Uterus (tissue), 4 donors: ENCODE results near the gene RPS18. TPM values are rescaled to one million over a fixed set of nuclear protein-coding genes. Genes with fewer than 3 reads are reported as not detected.

Experiments used
- DNase-seq, 2 donors: peaks; one replicate each; pipeline ENCODE4 v3.0.0-alpha.2; 2019 to 2020
- H3K27ac ChIP-seq, 2 donors: fragments of 200-600 bp; sonication (generic); 1 replicate in 1 of 2; 2 replicates in 1 of 2; pipeline ENCODE4 v1.5.1; 2016 to 2018
- H3K27me3 ChIP-seq, 2 donors: fragments of 200-600 bp; sonication (generic); one replicate each; pipeline ENCODE4 v1.5.1; 2018 to 2019; ENCODE audit warnings: control low read depth in 1 of 2
- H3K36me3 ChIP-seq, 2 donors: fragments of 200-600 bp; sonication (generic); one replicate each; pipeline ENCODE4 v1.5.1; 2019; ENCODE audit warnings: control low read depth in 1 of 2
- H3K4me1 ChIP-seq, 2 donors: fragments of 200-600 bp; sonication (generic); one replicate each; pipeline ENCODE4 v1.5.1; 2018 to 2019; ENCODE audit warnings: control low read depth in 1 of 2
- H3K4me3 ChIP-seq, 2 donors: fragments of 200-600 bp; sonication (generic); 1 replicate in 1 of 2; 2 replicates in 1 of 2; pipeline ENCODE4 v1.5.1; 2018 to 2019; ENCODE audit warnings: mild to moderate bottlenecking in 1 of 2
- H3K9me3 ChIP-seq, 2 donors: fragments of 200-600 bp; sonication (generic); one replicate each; pipeline ENCODE4 v1.5.1; 2019; ENCODE audit warnings: control low read depth in 1 of 2
- CTCF ChIP-seq, 4 experiments: fragments of 200-600 bp in 2 of 4; fragments of 450-650 bp in 2 of 4; sonication (generic) in 2 of 4; IDR thresholded peaks; one replicate each; pipeline ENCODE4 v1.5.1; 2016 to 2019; ENCODE audit warnings: antibody characterized with exemption in 4 of 4, mild to moderate bottlenecking in 2 of 4, moderate library complexity in 1 of 4
- POLR2A ChIP-seq, 2 donors: fragments of 450-650 bp; IDR thresholded peaks; one replicate each; pipeline ENCODE4 v1.6.1; 2016; ENCODE audit warnings: antibody characterized with exemption in 2 of 2, mild to moderate bottlenecking in 1 of 2, moderate library complexity in 1 of 2
- intact Hi-C: fragments of 100-400 bp; cut with DNase I; formaldehyde crosslinking; loops from one replicate; pipeline ENCODE4 v1.15.1; 2023; ENCODE audit warnings: low total_unique reads
- total RNA-seq, 4 donors: library from RNA; depleted of rRNA in 3 of 4; stranded (reverse); fragments of >200 nt in 3 of 4; gene quantifications; one replicate each; pipeline versions ENCODE4 v1.1.0 to v1.2.4, GENCODE V29; 2014 to 2023
- donor health status: DM: yes; HTN: yes; CAD: no.

RPS18 gene
- total RNA-seq, 4 donors from 2014 or later = 2,386 to 5,510 (median 4,061) TPM

GRCh38 chr6:33313105-33313708, 41.3 kb downstream of the RPS18 start:
- Histone ChIP-seq H3K27ac (peak overlapping the region; percentile 96 to 98), H3K27me3 (no peaks in the 10 kb centered on the region), H3K9me3 (no peaks in the 10 kb centered on the region), H3K4me1 (peaks cover 0 to 5% of the 10 kb centered on the region in 2 donors), H3K4me3 (peak overlapping the region; percentile 77 to 90), H3K36me3 (no peaks in the 10 kb centered on the region)
- no peak for DNase-seq
- intact Hi-C loops = no loop called here
- no peak for TF ChIP-seq POLR2A (IDR thresholded peaks at IDR 0.05)
- TF ChIP-seq CTCF (IDR thresholded peaks at IDR 0.05) = no peak

GRCh38 chr6:33313709-33314514, 42.0 kb downstream of the RPS18 start, which contains the start of gene TAPBP:
Gene TAPBP (minus strand): TSS chr6:33314078. CDS start chr6:33314041, 37 bp downstream.
- peaks cover 0 to 5% of the 10 kb centered on the region in 2 donors for H3K4me1 ChIP-seq
- no peaks in the 10 kb centered on the region for H3K27me3 ChIP-seq
- peak within 1 kb of the TSS; percentile 77 to 90 for H3K4me3 ChIP-seq
- H3K36me3 ChIP-seq = no peaks in the 10 kb centered on the region
- peak; percentile 62 to 63 for DNase-seq
- H3K27ac ChIP-seq = peak within 1 kb of the TSS; percentile 96 to 98
- TF ChIP-seq CTCF (IDR thresholded peaks at IDR 0.05) (no peak), POLR2A (IDR thresholded peaks at IDR 0.05) (peak; percentile 40)
- no peaks in the 10 kb centered on the region for H3K9me3 ChIP-seq
- intact Hi-C loops = no loop called here

GRCh38 chr6:33314515-33314942, 42.7 kb downstream of the RPS18 start:
- TF ChIP-seq CTCF (IDR thresholded peaks at IDR 0.05) (no peak), POLR2A (IDR thresholded peaks at IDR 0.05) (no peak)
- Histone ChIP-seq H3K36me3 (no peaks in the 10 kb centered on the region), H3K4me1 (peaks cover 0 to 5% of the 10 kb centered on the region in 2 donors), H3K27ac (peak overlapping the region; percentile 96 to 98), H3K9me3 (no peaks in the 10 kb centered on the region), H3K4me3 (peak overlapping the region; percentile 77 to 90), H3K27me3 (no peaks in the 10 kb centered on the region)
- intact Hi-C loops = no loop called here
- DNase-seq = peak; percentile 75 to 85

GRCh38 chr6:33314943-33315792, 43.3 kb downstream of the RPS18 start:
- Histone ChIP-seq H3K4me3 (peak overlapping the region; percentile 77 to 90), H3K4me1 (peaks cover 0 to 5% of the 10 kb centered on the region in 2 donors), H3K27me3 (no peaks in the 10 kb centered on the region), H3K9me3 (no peaks in the 10 kb centered on the region), H3K36me3 (no peaks in the 10 kb centered on the region), H3K27ac (peak overlapping the region; percentile 96 to 98)
- DNase-seq = peak in 1 of 2 donors; percentile 63
- intact Hi-C loops = no loop called here
- no peak for TF ChIP-seq POLR2A (IDR thresholded peaks at IDR 0.05)
- TF ChIP-seq CTCF (IDR thresholded peaks at IDR 0.05) = no peak
